ENCODE results near the gene PLXDC2.

GRCh38 chr10:19936289-19936688, 120.1 kb downstream of the PLXDC2 start:
- TF ChIP-seq CTCF (IDR thresholded peaks at IDR 0.05) (no peak), JUND (IDR thresholded peaks at IDR 0.05) (no peak), SIN3A (IDR thresholded peaks at IDR 0.05; ENCODE audit: borderline replicate concordance, low read depth, low read length) (no peak), NRF1 (IDR thresholded peaks at IDR 0.05; ENCODE audit: low read depth, low read length) (no peak), ELF1 (IDR thresholded peaks at IDR 0.05) (no peak)

Measured in SK-N-SH (cell line).